NCI-H146 treated with DMSO at 0.1 percent for 48 hours (cell line): ENCODE results near the gene SLC18A2.

Experiments used
- DNase-seq: peaks from one replicate; lab custom pipeline; 2025; ENCODE audit not compliant: unreplicated experiment; lab: John Stamatoyannopoulos, UW

SLC18A2 gene

DNA sequence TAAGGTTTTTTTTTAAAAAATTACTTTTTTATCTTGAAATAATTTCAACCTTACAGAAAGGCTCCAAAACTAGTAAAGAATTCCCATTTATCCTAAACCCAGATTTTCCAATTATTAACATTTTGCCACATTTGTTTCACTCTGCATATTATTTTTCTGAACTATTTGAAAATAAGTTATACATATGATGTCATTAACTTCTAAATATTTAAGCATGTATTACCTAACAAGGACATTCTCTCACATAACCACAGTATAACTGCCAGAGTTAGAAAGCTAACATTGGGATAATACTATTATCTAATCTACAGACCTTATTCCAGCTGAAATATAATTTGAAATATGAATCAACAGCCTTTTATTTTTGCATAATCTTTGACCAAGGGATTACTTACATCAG lies 65.8 kb downstream of the SLC18A2 start:
- no peak for DNase-seq

GRCh38 chr10:117311261-117311660 lies 70.3 kb downstream of the SLC18A2 start:
- no peak for DNase-seq

DNA sequence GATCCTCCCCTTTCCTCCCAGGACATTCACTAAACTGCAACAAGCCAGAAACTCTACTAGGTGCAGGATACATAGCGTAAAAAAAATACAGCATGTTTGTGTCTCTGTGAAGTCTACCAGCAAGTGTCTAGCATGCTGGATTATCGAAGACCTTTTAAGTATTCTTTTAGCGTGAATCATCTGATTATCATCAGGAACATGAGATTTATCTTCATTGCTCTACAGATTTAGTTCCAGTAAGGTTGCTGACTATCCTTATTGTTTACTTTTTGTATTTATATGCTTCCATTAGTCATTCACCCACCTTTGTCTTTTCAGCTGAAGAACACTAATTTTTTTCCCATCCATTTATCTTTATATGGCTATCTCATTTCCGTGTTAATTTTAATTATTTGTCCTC lies 71.5 kb downstream of the SLC18A2 start:
- no peak for DNase-seq

GRCh38 chr10:117313641-117314040 lies 72.7 kb downstream of the SLC18A2 start:
- no peak for DNase-seq

- no peak for DNase-seq
Observed at GRCh38 chr10:117316701-117317100, 75.8 kb downstream of the SLC18A2 start.

GRCh38 chr10:117318909-117319308 lies 78.0 kb downstream of the SLC18A2 start:
- no peak for DNase-seq

DNA sequence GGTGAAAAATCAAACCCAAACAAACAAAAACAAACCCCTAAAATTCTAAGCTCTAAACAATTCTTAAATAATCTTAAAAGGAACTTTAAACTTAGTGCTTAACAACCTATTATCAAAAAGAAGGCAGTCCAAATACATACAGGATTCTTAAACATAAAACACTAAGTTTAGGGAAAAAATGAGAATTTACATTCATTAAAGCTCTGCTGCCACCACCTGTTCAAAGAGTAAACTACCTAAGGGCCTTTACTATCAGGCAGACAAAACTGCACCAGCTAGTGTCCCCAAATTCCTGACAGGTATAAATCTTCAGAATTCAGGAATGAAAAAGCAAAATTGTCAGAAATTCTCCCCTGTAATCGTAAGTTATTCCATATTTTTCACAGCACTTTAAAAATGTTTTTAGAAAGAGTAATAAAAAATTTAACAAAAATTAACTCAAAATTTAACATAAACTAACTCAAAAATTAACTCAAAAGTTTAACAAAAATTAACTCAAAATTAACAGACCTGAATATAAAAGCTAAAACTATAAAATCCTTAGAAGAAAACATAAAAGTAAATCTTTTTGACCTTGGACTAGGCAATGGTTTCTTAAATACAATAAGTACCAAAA lies 79.2 kb downstream of the SLC18A2 start:
- DNase-seq: peak; percentile 26

- DNase-seq: no peak
Observed at GRCh38 chr10:117322260-117322659, 81.3 kb downstream of the SLC18A2 start.

GRCh38 chr10:117324367-117324766 lies 83.5 kb downstream of the SLC18A2 start:
- DNase-seq: no peak

GRCh38 chr10:117327262-117327661 lies 86.3 kb downstream of the SLC18A2 start:
- DNase-seq: peak; percentile 21
